Measurements from ENCODE around the gene CHID1. TPM values are rescaled to one million over a fixed set of nuclear protein-coding genes. Genes with fewer than 3 reads are reported as not detected.

Gene CHID1
- total and polyA plus RNA-seq, 2 experiments from 2014 or later = 54.1 to 67.3 TPM

DNA sequence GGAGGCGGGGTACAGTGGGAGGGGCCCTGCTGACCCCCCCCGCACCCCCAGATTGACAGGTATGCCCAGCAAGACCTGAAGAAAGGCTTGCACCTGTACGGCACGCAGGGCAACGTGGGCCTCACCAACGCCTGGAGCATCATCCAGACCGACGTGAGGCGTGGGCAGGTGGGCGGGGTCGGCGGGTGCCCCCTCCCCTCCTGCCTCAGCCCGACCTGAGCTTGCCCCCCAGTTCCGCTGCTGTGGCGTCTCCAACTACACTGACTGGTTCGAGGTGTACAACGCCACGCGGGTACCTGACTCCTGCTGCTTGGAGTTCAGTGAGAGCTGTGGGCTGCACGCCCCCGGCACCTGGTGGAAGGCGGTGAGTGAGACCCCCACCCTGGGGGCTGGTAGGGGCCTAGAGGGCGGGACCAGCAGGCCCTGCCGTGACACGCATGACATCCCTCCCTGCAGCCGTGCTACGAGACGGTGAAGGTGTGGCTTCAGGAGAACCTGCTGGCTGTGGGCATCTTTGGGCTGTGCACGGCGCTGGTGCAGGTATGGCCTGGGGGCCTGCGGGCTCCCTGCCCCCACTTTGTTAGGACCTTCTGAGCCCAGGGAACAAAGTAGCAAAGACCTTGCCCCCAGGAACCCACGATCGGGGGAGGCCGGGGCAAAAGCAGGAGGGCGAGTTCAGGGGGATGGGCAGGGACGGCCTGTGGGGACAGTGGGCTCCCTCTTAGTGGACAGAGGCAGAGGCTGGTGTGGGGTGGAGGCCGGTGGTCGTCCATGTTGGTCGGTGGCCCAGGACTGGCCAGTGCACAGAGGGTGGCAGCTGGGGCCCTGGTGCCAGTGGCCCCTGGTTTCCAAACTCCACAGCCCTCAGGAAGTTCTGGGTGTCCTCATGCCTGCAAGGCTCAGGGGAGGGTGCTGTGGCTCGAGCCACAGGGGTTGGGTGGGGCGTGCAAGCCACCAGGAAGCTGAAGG lies 44.9 kb downstream of the CHID1 start:
- no peak overlapping the region for H3K4me3 Mint-ChIP-seq
- no peak for DNase-seq (ENCODE audit: low spot score)
- no peaks in the 10 kb centered on the region for H3K9me2 ChIP-seq (ENCODE audit: insufficient read depth)
- H2AFZ ChIP-seq = no peak overlapping the region
- no peaks in the 10 kb centered on the region for H3K36me3 ChIP-seq (ENCODE audit: insufficient read depth)
- H3K36me3 Mint-ChIP-seq (ENCODE audit: low read depth) = no peaks in the 10 kb centered on the region
- peaks cover 24% of the 10 kb centered on the region for H3F3A ChIP-seq (replicated peaks; ENCODE audit: low read depth)
- ATAC-seq = no peak
- no peak overlapping the region for H3K27ac ChIP-seq (ENCODE audit: low read depth)
- no peaks in the 10 kb centered on the region for H3K79me2 ChIP-seq (replicated peaks; ENCODE audit: insufficient read depth)
- no peak overlapping the region for H3K4me2 ChIP-seq
- H3K4me1 Mint-ChIP-seq = peaks cover 24% of the 10 kb centered on the region
- peaks cover 36% of the 10 kb centered on the region for H3K27me3 Mint-ChIP-seq (ENCODE audit: insufficient read depth, low read depth, poor library complexity)
- H3K27ac Mint-ChIP-seq = no peak overlapping the region
- no peaks in the 10 kb centered on the region; the same call in 2 of the 3 replicates for H3K9me3 Mint-ChIP-seq
- no peak overlapping the region for H3K4me3 ChIP-seq
- peaks cover 14% of the 10 kb centered on the region; the same call in 1 of the 2 replicates for H3K4me1 ChIP-seq (ENCODE audit: insufficient read depth)
- H3K27me3 ChIP-seq (ENCODE audit: insufficient read depth) = no peaks in the 10 kb centered on the region
- TF ChIP-seq POLR2AphosphoS5 (IDR thresholded peaks at IDR 0.05; ENCODE audit: low read depth) (peak; percentile 25; the same call in 1 of the 2 replicates), ZNF114 (CRISPR knock-in tag; IDR thresholded peaks at IDR 0.05) (no peak)
- TF ChIP-seq, protein P1, sequence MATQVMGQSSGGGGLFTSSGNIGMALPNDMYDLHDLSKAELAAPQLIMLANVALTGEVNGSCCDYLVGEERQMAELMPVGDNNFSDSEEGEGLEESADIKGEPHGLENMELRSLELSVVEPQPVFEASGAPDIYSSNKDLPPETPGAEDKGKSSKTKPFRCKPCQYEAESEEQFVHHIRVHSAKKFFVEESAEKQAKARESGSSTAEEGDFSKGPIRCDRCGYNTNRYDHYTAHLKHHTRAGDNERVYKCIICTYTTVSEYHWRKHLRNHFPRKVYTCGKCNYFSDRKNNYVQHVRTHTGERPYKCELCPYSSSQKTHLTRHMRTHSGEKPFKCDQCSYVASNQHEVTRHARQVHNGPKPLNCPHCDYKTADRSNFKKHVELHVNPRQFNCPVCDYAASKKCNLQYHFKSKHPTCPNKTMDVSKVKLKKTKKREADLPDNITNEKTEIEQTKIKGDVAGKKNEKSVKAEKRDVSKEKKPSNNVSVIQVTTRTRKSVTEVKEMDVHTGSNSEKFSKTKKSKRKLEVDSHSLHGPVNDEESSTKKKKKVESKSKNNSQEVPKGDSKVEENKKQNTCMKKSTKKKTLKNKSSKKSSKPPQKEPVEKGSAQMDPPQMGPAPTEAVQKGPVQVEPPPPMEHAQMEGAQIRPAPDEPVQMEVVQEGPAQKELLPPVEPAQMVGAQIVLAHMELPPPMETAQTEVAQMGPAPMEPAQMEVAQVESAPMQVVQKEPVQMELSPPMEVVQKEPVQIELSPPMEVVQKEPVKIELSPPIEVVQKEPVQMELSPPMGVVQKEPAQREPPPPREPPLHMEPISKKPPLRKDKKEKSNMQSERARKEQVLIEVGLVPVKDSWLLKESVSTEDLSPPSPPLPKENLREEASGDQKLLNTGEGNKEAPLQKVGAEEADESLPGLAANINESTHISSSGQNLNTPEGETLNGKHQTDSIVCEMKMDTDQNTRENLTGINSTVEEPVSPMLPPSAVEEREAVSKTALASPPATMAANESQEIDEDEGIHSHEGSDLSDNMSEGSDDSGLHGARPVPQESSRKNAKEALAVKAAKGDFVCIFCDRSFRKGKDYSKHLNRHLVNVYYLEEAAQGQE (IDR thresholded peaks at IDR 0.05; ENCODE audit: unreplicated experiment) = no peak
- peaks cover 29% of the 10 kb centered on the region for H4K20me1 ChIP-seq (replicated peaks; ENCODE audit: insufficient read depth)

DNA sequence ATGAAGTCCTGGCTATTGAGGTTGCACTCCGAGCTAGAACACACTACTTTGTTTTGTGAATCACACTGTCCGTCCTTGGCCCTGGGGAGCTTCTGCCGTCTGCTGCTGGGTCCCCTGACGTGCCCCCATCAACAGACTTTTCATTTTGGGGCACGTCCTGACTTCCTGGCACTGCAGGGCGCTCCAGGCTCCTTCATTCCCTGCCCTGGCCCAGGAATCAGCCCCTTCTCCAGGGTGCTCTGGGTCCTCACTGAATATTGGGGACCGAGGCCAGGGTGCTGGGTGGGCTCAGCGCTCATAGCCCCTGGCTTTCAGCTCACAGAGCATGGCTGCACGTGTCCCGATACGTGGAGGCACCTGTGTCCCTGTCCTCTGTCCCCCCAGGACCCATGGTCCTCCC lies 45.7 kb downstream of the CHID1 start:
- Histone ChIP-seq H3K36me3 (ENCODE audit: insufficient read depth) (no peaks in the 10 kb centered on the region), H3K4me3 (no peak overlapping the region), H3K27me3 (ENCODE audit: insufficient read depth) (no peaks in the 10 kb centered on the region), H3K79me2 (replicated peaks; ENCODE audit: insufficient read depth) (no peaks in the 10 kb centered on the region), H3K4me1 (ENCODE audit: insufficient read depth) (peaks cover 14% of the 10 kb centered on the region; the same call in 1 of the 2 replicates), H3K27ac (ENCODE audit: low read depth) (no peak overlapping the region), H2AFZ (no peak overlapping the region), H3K4me2 (no peak overlapping the region), H3K9me2 (ENCODE audit: insufficient read depth) (no peaks in the 10 kb centered on the region), H4K20me1 (replicated peaks; ENCODE audit: insufficient read depth) (peaks cover 37% of the 10 kb centered on the region), H3F3A (replicated peaks; ENCODE audit: low read depth) (peaks cover 24% of the 10 kb centered on the region)
- ATAC-seq = no peak
- TF ChIP-seq STAT1 (IDR thresholded peaks at IDR 0.05; ENCODE audit: unreplicated experiment) = no peak
- DNase-seq (ENCODE audit: low spot score) = no peak
- Mint-ChIP-seq H3K36me3 (ENCODE audit: low read depth) (no peaks in the 10 kb centered on the region), H3K27me3 (ENCODE audit: insufficient read depth, low read depth, poor library complexity) (peaks cover 35% of the 10 kb centered on the region), H3K4me1 (peaks cover 20% of the 10 kb centered on the region), H3K4me3 (no peak overlapping the region), H3K9me3 (no peaks in the 10 kb centered on the region; the same call in 2 of the 3 replicates), H3K27ac (no peak overlapping the region)

Data from GM23338 (cell line).